HG03442 (cell line): Measurements from ENCODE around the gene NYAP2.
A peak's percentile ranks its signal among the peaks of the same experiment; 100 is the strongest.

Source experiments
- ATAC-seq: cut with Tn5 transposase; IDR thresholded peaks from one replicate; pipeline ENCODE4 v1.9.1; 2021; ENCODE audit warnings: mild to moderate bottlenecking, moderate library complexity; ENCODE audit not compliant: unreplicated experiment

NYAP2 gene

DNA sequence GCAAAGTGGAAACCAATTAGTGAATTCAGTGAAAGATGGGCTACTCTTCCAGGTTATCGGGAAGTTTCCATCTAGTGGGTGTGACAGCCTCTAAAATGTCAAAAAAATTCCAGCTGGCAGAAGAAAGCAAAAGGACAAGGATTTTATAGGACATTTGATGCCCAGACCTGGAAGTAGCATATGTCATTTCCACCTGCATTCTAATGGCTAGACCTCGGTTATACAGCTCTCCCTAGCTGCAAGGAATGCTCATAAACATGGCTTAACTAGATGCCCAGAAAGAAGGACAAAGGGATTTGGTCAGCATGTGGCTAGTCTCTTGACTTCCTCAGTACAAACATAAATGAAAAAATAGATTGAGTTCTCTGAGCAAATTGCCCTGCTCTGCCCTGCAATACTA lies 215.4 kb downstream of the NYAP2 start:
- ATAC-seq = no peak

DNA sequence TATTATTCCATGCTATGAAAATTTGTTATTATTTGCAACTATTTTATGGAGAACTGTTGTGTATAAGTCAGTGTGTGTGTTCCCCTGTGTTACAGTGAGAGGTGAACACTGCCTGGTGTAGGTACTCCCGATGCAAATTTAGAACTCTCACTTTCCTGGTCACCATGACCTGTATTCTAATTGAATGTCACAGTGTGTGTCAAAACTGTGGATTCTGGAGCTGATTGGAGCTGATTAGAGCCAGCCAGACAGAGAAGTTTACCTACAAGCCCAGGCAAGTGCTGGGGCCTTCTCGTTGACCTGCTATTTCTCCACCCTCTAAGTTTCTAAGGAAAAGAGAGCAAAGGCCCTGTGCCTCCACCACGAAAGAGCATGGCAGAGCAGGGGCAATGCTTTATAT lies 216.0 kb downstream of the NYAP2 start:
- no peak for ATAC-seq

- no peak for ATAC-seq
Measured at GRCh38 chr2:225616372-225616771, 216.9 kb downstream of the NYAP2 start.

DNA sequence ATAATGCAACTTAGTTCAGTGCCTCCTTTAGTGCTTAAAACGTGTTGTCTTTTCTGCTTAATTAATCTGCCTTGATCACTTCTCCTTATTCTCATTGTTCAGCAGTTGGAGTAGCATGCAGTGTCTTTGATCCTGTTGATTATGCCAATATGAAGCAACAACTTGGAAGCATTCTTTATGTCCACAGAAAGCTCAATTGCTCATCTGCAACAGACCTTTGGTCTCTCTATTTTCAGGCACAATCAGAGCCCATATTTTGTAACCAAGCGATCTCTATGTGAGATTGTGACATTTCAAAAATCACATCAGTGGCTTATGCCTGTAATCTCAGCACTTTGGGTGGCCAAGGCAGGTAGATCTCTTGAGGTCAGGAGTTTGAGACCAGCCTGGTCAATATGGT lies 217.3 kb downstream of the NYAP2 start:
- no peak for ATAC-seq

DNA sequence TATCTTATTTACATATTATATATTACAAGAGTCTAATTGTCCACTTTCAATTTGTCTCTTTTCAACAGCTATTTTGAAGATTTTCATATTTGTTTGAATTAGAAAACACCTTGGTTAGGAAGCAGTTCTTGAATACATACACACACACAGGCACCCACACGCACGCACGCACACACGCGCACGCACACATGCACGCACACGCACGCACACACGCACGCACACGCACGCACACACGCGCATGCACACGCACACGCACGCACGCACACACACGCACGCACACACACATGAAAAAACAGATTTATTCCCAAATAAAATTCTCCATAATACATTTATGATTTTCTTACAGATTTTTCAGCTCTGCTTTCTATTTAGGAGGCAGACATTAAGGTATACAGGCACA lies 220.7 kb downstream of the NYAP2 start:
- no peak for ATAC-seq

GRCh38 chr2:225630824-225631533 lies 231.5 kb downstream of the NYAP2 start:
- ATAC-seq = no peak

- ATAC-seq = no peak
Measured at GRCh38 chr2:225632351-225632750, 232.8 kb downstream of the NYAP2 start.

GRCh38 chr2:225636558-225636957 lies 237.0 kb downstream of the NYAP2 start:
- ATAC-seq = no peak

DNA sequence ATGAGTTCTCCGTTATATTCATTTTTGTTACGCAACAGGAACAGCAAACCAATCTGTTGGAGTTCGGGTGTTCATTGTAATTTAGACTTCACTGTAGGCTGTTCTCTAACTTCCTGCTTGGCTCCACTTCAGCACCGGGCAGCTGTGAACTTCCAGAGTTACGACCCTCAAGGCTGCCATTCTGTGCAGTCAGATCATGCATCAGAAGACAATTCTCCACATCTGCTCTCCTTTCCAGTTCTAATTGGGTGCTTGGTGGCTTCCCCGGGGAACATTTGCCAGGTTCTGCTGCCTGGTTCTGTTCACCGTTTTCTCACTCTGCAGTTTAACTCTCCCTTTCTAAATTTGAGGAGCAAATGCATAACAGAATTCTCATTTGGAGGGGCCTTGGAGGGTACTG lies 237.7 kb downstream of the NYAP2 start:
- ATAC-seq = no peak

GRCh38 chr2:225640550-225640949 lies 241.0 kb downstream of the NYAP2 start:
- no peak for ATAC-seq

DNA sequence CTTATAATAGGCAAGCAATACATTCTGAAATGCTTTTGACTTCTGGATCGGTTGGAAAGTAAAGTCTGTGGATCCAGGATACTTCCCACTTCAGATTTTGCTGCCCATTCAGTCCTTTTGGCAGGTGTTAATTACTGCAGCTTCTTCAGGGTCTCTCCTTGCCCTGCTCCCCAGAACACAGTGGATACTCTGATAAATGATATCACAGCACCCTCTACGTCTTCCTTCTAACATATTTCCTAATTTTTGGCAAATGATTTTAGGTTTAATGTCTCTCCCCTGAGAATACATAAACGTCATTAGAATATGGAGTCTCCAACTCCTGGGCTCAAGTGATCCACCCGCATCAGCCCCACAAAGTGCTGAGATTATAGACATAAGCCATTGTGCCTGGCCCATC lies 249.8 kb downstream of the NYAP2 start:
- no peak for ATAC-seq

- ATAC-seq = no peak
Measured at GRCh38 chr2:225650041-225650440, 250.5 kb downstream of the NYAP2 start.

DNA sequence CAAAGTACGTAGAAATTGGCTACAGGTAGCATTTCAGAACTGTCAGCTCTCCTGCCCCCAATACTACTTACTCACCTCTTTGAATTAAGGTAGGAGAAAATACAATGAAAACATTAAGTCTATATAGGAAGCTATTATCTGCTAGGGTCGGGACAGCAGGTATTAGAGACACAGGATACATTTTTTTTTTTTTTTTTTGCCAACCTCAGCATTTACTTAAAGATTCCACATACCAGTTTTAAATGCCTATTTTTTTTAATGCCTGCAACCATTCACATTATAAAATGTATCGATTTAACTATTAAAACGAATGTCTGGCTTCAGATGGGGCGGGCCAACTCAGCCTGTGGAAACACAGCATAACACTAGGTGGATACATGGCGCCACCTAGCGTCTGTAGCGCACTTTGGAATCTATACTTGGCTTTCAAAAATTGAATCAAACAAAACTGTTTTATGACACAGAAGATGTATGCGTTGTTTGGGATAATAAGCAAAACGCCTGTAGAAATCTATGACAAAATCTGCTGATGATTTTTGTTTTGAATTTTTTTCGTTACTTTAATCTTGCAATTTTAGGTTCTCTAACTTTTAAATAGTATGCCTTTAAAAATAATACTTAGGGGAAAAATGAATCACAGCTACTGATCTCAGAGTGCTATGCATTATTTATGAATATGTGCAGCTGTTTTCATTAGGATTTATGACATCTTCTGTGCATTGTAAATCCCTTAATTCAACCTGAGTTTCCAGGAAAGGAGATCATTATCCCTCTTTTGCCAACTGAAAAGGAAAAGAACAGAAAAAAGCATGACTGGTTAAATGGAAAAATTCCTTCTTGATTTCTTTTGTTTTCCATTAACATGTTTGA lies 261.0 kb downstream of the NYAP2 start:
- ATAC-seq = peak; percentile 85

GRCh38 chr2:225662101-225662500 lies 262.6 kb downstream of the NYAP2 start:
- no peak for ATAC-seq

- no peak for ATAC-seq
Measured at GRCh38 chr2:225667445-225667844, 267.9 kb downstream of the NYAP2 start.

DNA sequence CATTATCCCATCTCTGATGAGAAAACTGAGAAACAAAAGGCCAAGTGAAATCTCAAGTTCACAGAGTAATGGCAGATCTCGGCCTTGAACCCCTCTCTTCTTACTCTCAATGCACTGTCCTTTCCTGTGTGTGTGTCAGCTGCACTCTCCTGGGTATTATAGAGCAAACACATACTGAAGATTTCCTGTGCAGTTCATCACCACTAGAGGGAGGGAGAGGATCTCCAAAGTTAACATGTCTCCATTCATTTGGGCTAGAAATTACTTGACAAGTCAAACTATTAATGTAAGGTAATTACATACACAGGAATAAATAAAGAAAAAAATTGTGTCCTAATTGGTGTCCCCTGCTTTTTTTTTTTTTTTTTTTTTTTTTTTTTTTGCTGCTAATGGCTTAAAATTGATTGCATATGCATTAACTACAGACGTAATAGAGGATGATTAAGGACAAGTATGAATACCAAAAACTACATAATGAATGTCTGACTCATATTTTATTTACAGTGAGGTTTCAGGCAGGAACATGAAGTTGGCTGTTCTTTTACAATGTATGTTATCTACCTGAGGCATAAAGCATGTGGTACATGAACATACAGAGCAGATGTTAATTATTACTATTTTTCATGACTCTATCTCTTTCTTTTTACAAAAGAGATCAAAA lies 269.2 kb downstream of the NYAP2 start:
- peak; percentile 92 for ATAC-seq

DNA sequence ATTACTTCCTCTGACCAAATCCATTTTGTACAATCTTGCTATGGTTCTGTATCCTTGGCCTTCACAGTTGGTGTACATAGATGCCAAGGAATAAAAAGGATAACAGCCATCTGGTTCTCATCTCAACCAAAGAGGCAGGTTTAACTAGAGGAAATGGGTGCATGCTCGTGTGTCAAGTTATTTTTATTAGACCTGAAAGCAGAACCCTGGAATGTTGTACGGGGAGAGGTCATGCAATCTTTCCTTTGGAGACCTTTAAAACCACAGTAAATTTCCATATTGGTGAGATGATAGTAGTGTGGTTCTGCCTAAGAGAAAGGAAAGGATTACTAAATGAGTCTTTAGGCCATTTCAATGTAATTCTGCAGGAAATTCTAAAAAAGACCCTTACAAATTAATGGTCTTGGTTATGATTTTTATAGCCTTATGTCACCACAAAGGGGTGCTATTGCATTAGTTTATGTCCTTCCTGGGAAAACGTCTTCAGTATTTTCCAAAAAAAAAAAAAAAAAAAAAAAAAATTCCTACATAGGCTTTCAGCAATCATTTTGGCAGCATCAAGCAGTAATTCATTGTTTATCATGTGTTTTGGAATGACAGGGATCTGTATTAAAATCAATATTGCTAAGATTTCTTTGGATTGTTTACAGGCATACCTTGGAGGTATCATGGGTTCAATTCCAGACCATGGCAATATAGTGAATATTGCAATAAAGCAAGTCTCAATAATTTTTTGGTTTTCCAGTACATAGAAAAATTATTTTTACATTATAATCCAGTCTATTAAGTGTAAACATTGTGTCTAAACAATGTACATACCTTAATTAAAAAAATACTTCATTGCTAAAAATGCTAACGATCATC lies 270.8 kb downstream of the NYAP2 start:
- ATAC-seq = no peak

DNA sequence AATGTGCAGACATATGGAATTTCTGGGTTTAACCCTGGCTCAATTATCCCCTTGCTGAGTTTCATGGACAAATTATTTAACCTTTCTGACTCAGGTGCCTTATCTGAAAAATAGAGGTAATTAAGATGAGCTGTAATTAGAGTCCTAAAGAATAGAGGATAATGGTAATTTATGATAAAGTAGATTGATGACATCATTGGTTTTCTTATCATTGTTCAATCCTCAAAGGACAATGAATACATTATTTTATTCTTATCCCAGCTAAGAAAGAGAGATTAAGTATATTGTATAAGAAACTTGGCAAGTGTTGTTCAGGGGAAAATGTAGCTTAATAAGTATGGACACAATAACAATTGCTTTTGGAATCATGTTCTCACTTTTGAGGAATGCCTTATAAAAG lies 279.3 kb downstream of the NYAP2 start:
- ATAC-seq = no peak

GRCh38 chr2:225683258-225683657 lies 283.7 kb downstream of the NYAP2 start:
- ATAC-seq = no peak

GRCh38 chr2:225690153-225690552 lies 290.6 kb downstream of the NYAP2 start:
- ATAC-seq = no peak

DNA sequence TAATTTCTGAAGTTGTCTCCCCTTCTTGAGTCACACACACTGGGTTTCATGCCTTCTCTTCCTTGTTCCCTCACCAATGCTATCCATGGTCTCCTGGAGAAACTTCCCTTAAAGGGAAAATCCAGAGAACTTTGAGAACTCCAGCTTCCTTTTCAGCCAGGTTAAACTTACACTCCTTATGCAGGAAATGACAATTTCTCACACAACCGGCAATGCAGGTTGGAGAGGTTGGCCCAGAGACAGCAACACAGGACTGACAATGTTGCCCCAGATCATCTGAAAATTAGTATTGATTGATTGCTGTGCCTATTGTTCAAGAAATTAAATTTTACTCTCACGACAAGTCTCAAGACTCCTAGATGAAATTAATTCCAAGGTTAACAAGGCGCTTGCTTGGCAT lies 292.2 kb downstream of the NYAP2 start:
- ATAC-seq = no peak
